CD4-positive, alpha-beta T cell treated with Interleukin-2 at 100 ng/mL for 4 hours (primary cell): ENCODE measurements around the gene PLEKHG5.
A peak's percentile ranks its signal among the peaks of the same experiment; 100 is the strongest.
"Not testable (repeated sequence)": the region's sequence is repeated elsewhere in the genome, so short reads cannot be mapped to it uniquely, and the experiment has no call there.

Experiments used
- DNase-seq: peaks from one replicate; pipeline ENCODE4 v3.0.0-alpha.2; 2020; ENCODE audit warnings: low spot score

Gene PLEKHG5

GRCh38 chr1:6463120-6463412 is 28.4 kb downstream of the PLEKHG5 start:
- no peak for DNase-seq

GRCh38 chr1:6462412-6463119 is 28.9 kb downstream of the PLEKHG5 start:
- no peak for DNase-seq

- DNase-seq: no peak
Measured at GRCh38 chr1:6461538-6462411, 29.7 kb downstream of the PLEKHG5 start.

- no peak for DNase-seq
Measured at GRCh38 chr1:6461051-6461530, 30.4 kb downstream of the PLEKHG5 start.

GRCh38 chr1:6460301-6461050 is 31.0 kb downstream of the PLEKHG5 start:
- peak; percentile 95 for DNase-seq

GRCh38 chr1:6459850-6460265 is 31.6 kb downstream of the PLEKHG5 start:
- DNase-seq: peak; percentile 76

GRCh38 chr1:6456800-6457466 is 34.5 kb downstream of the PLEKHG5 start:
- DNase-seq: no peak

GRCh38 chr1:6455752-6456520 is 35.5 kb downstream of the PLEKHG5 start:
- DNase-seq: not testable (repeated sequence)

- DNase-seq: peak; percentile 47
Measured at GRCh38 chr1:6454856-6455751, 36.4 kb downstream of the PLEKHG5 start.

- DNase-seq: not testable (repeated sequence)
Measured at GRCh38 chr1:6453895-6454855, 37.3 kb downstream of the PLEKHG5 start.

GRCh38 chr1:6450943-6451373 is 40.5 kb downstream of the PLEKHG5 start:
- DNase-seq: no peak

- not testable (repeated sequence) for DNase-seq
Measured at GRCh38 chr1:6450486-6450885, 41.0 kb downstream of the PLEKHG5 start.

- no peak for DNase-seq
Measured at GRCh38 chr1:6450005-6450450, 41.4 kb downstream of the PLEKHG5 start.

- no peak for DNase-seq
Measured at GRCh38 chr1:6448749-6449631, 42.5 kb downstream of the PLEKHG5 start.

- peak; percentile 55 for DNase-seq
Measured at GRCh38 chr1:6447818-6448748, 43.4 kb downstream of the PLEKHG5 start.

- no peak for DNase-seq
Measured at GRCh38 chr1:6447016-6447817, 44.2 kb downstream of the PLEKHG5 start.
